Central memory CD8-positive, alpha-beta T cell (primary cell): Measurements from ENCODE around the gene FAM227A.

Experiments
- ATAC-seq: fragments of 150-1000 bp; cut with Tn5 transposase; replicated peaks from 2 replicates; pipeline ENCODE4 v1.10.0; 2022; ENCODE audit warnings: mild to moderate bottlenecking, moderate FRiP score, moderate number of reproducible peaks; ENCODE audit not compliant: poor library complexity, severe bottlenecking; ENCODE audit errors: extremely low read depth
- DNase-seq, 2 donors: peaks; one replicate each; pipeline ENCODE4 v3.0.0; 2021; ENCODE audit warnings: low spot score in 2 of 2
- H3K27ac Mint-ChIP-seq: one replicate; pipeline ENCODE4 v1.8.0; 2022; ENCODE audit warnings: low read depth, mild to moderate bottlenecking, moderate library complexity, mixed read lengths
- H3K27me3 Mint-ChIP-seq: one replicate; pipeline ENCODE4 v1.8.0; 2022; ENCODE audit warnings: mixed read lengths
- H3K36me3 Mint-ChIP-seq: one replicate; pipeline ENCODE4 v1.8.0; 2022; ENCODE audit warnings: mild to moderate bottlenecking, moderate library complexity, mixed read lengths; ENCODE audit not compliant: insufficient read depth
- H3K4me1 Mint-ChIP-seq: one replicate; pipeline ENCODE4 v1.8.0; 2022; ENCODE audit warnings: mixed read lengths
- H3K4me3 Mint-ChIP-seq: one replicate; pipeline ENCODE4 v1.8.0; 2022; ENCODE audit warnings: mild to moderate bottlenecking, moderate library complexity, mixed read lengths
- H3K9me3 Mint-ChIP-seq: one replicate; pipeline ENCODE4 v1.8.0; 2022; ENCODE audit warnings: mixed read lengths

FAM227A gene

DNA sequence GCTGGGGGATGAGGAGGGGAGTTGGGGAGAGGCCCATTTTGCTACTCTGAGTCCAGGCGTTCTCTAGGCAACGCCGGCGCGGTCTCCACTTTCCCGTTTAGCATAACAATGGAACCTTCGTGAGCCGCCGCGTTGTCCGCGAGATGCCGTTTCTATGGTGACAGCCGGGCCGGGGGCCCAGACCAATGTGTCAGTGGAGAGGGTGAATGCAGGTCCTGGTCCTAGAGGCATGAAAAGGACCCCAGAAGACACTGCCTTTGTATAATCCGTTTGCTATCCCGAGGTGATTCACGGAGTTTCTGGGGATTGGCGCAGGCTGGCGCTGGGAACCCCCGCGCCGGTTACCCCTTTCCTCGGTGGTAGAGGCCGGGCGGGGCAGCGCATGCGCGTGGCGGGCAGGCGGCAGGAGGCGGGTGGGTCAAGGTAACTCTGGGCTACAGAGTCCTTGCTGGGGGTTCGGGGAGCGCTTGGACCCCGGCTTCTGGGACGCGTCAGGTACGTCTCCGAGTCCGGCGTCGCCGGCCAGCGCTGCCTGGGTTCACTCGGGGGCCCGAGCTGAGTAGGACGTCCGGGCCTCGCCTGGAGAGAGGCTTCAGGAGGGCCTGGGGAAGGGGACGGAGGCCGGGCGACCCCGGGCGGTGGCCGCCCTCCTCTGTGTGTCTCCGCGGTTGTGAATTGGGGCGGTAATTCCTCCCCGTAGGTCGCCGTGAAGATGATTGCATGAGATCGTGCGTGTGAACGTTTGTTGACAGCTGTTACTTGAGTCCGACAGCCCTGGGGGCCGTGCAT is at the start of gene FAM227A, which contains the start of gene CBY1:
FAM227A (minus strand) TSS at position 137 of the 789 bp plus-strand sequence. CDS start 6,224 bp downstream, outside the sequence.
CBY1 (plus strand) TSS at position 383 of the 789 bp plus-strand sequence. CDS start 11,417 bp downstream, outside the sequence.
- Mint-ChIP-seq H3K36me3 (peaks cover 9% of the 10 kb centered on the region), H3K27ac (peak within 1 kb of the TSS; percentile 99), H3K27me3 (no peaks in the 10 kb centered on the region), H3K4me1 (peaks cover 14% of the 10 kb centered on the region), H3K4me3 (peak within 1 kb of the TSS; percentile 94), H3K9me3 (no peaks in the 10 kb centered on the region)
- ATAC-seq, result peak; percentile 80
- peak; percentile 82 to 87 for DNase-seq

- ATAC-seq, result peak; percentile 77
- DNase-seq, result peak; percentile 87 to 98
- peak within 1 kb of the TSS; percentile 91 for H3K4me3 Mint-ChIP-seq
- H3K9me3 Mint-ChIP-seq, result no peaks in the 10 kb centered on the region
- peaks cover 51% of the 10 kb centered on the region for H3K4me1 Mint-ChIP-seq
- peak within 1 kb of the TSS; percentile 91 for H3K27ac Mint-ChIP-seq
- H3K36me3 Mint-ChIP-seq, result peaks cover 29% of the 10 kb centered on the region
- no peaks in the 10 kb centered on the region for H3K27me3 Mint-ChIP-seq
Observed at GRCh38 chr22:38705235-38706100, 49.3 kb upstream of the FAM227A start, which contains the start of gene GTPBP1. TSS of gene GTPBP1 (plus strand) at chr22:38705944. CDS start at chr22:38705956, 12 bp downstream.

- peaks cover 31% of the 10 kb centered on the region for H3K36me3 Mint-ChIP-seq
- H3K27ac Mint-ChIP-seq, result peak overlapping the region; percentile 91
- DNase-seq (no peak), ATAC-seq (no peak)
- peak overlapping the region; percentile 91 for H3K4me3 Mint-ChIP-seq
- H3K4me1 Mint-ChIP-seq, result peaks cover 53% of the 10 kb centered on the region
- no peaks in the 10 kb centered on the region for H3K9me3 Mint-ChIP-seq
- no peaks in the 10 kb centered on the region for H3K27me3 Mint-ChIP-seq
Observed at GRCh38 chr22:38704654-38705234, 48.6 kb upstream of the FAM227A start.

GRCh38 chr22:38700789-38701628 is 44.8 kb upstream of the FAM227A start, which contains the start of gene JOSD1:
TSS of gene JOSD1 (minus strand) at chr22:38700943. CDS start at chr22:38699987, 956 bp downstream.
- peak within 1 kb of the TSS; percentile 99 for H3K27ac Mint-ChIP-seq
- H3K36me3 Mint-ChIP-seq, result peaks cover 33% of the 10 kb centered on the region
- DNase-seq, result peak; percentile 99
- peak within 1 kb of the TSS; percentile 87 for H3K4me3 Mint-ChIP-seq
- no peaks in the 10 kb centered on the region for H3K9me3 Mint-ChIP-seq
- H3K4me1 Mint-ChIP-seq, result peaks cover 55% of the 10 kb centered on the region
- ATAC-seq, result peak; percentile 40
- H3K27me3 Mint-ChIP-seq, result no peaks in the 10 kb centered on the region

- Mint-ChIP-seq H3K4me1 (peaks cover 55% of the 10 kb centered on the region), H3K9me3 (no peaks in the 10 kb centered on the region), H3K27me3 (no peaks in the 10 kb centered on the region), H3K4me3 (peak overlapping the region; percentile 87), H3K27ac (peak overlapping the region; percentile 99), H3K36me3 (peaks cover 29% of the 10 kb centered on the region)
- DNase-seq (peak in 1 of 2 donors; percentile 22), ATAC-seq (peak; percentile 2)
Observed at GRCh38 chr22:38700270-38700788, 44.1 kb upstream of the FAM227A start.

GRCh38 chr22:38699784-38700183 is 43.6 kb upstream of the FAM227A start:
- Mint-ChIP-seq H3K4me1 (peaks cover 50% of the 10 kb centered on the region), H3K36me3 (peaks cover 30% of the 10 kb centered on the region), H3K27me3 (no peaks in the 10 kb centered on the region), H3K4me3 (peak overlapping the region; percentile 87), H3K9me3 (no peaks in the 10 kb centered on the region), H3K27ac (peak overlapping the region; percentile 99)
- DNase-seq, result no peak
- ATAC-seq, result no peak

GRCh38 chr22:38699143-38699542 is 43.0 kb upstream of the FAM227A start:
- no peaks in the 10 kb centered on the region for H3K9me3 Mint-ChIP-seq
- no peaks in the 10 kb centered on the region for H3K27me3 Mint-ChIP-seq
- H3K36me3 Mint-ChIP-seq, result peaks cover 30% of the 10 kb centered on the region
- ATAC-seq, result no peak
- peak overlapping the region; percentile 99 for H3K27ac Mint-ChIP-seq
- H3K4me3 Mint-ChIP-seq, result peak overlapping the region; percentile 87
- DNase-seq, result no peak
- H3K4me1 Mint-ChIP-seq, result peaks cover 50% of the 10 kb centered on the region

GRCh38 chr22:38698407-38699094 is 42.4 kb upstream of the FAM227A start:
- H3K36me3 Mint-ChIP-seq, result peaks cover 32% of the 10 kb centered on the region
- peak overlapping the region; percentile 99 for H3K27ac Mint-ChIP-seq
- no peaks in the 10 kb centered on the region for H3K27me3 Mint-ChIP-seq
- DNase-seq, result no peak
- peak overlapping the region; percentile 87 for H3K4me3 Mint-ChIP-seq
- peaks cover 54% of the 10 kb centered on the region for H3K4me1 Mint-ChIP-seq
- no peak for ATAC-seq
- no peaks in the 10 kb centered on the region for H3K9me3 Mint-ChIP-seq

- DNase-seq, result no peak
- no peaks in the 10 kb centered on the region for H3K27me3 Mint-ChIP-seq
- no peak for ATAC-seq
- no peaks in the 10 kb centered on the region for H3K9me3 Mint-ChIP-seq
- H3K36me3 Mint-ChIP-seq, result peaks cover 34% of the 10 kb centered on the region
- H3K4me3 Mint-ChIP-seq, result peak overlapping the region; percentile 46
- H3K4me1 Mint-ChIP-seq, result peaks cover 61% of the 10 kb centered on the region
- peak overlapping the region; percentile 17 for H3K27ac Mint-ChIP-seq
Observed at GRCh38 chr22:38697425-38698089, 41.4 kb upstream of the FAM227A start.

- Mint-ChIP-seq H3K27ac (peak overlapping the region; percentile 17), H3K27me3 (no peaks in the 10 kb centered on the region), H3K4me1 (peaks cover 61% of the 10 kb centered on the region), H3K36me3 (peaks cover 36% of the 10 kb centered on the region), H3K9me3 (no peaks in the 10 kb centered on the region), H3K4me3 (peak overlapping the region; percentile 46)
- DNase-seq, result no peak
- no peak for ATAC-seq
Observed at GRCh38 chr22:38696606-38697424, 40.6 kb upstream of the FAM227A start.
